Progenitor cell of endocrine pancreas (in vitro differentiated cells): ENCODE results near the gene POLR2L. TPM values are rescaled to one million over a fixed set of nuclear protein-coding genes. Genes with fewer than 3 reads are reported as not detected.

Experiments
- DNase-seq: peaks from one replicate; pipeline ENCODE4 v3.0.0; 2021; ENCODE audit warnings: low spot score; ENCODE audit not compliant: unreplicated experiment
- H3K27ac Mint-ChIP-seq: 2 replicates; pipeline ENCODE4 v1.8.0; 2021; ENCODE audit warnings: mild to moderate bottlenecking, moderate library complexity, mixed read lengths
- H3K27me3 Mint-ChIP-seq: 2 replicates; pipeline ENCODE4 v1.8.0; 2021; ENCODE audit warnings: mixed read lengths
- H3K36me3 Mint-ChIP-seq: 2 replicates; pipeline ENCODE4 v1.8.0; 2022; ENCODE audit warnings: mixed read lengths; ENCODE audit not compliant: insufficient read depth
- H3K4me1 Mint-ChIP-seq: 2 replicates; pipeline ENCODE4 v1.8.0; 2021; ENCODE audit warnings: low read depth, mixed read lengths
- H3K4me3 Mint-ChIP-seq: 2 replicates; pipeline ENCODE4 v1.8.0; 2021; ENCODE audit warnings: low read depth, mild to moderate bottlenecking, moderate library complexity, mixed read lengths
- H3K9me3 Mint-ChIP-seq: 2 replicates; pipeline ENCODE4 v1.8.0; 2021; ENCODE audit warnings: low read depth, mixed read lengths
- total RNA-seq: library from RNA; stranded (reverse); gene quantifications from 2 replicates; pipeline ENCODE4 v1.2.1, GENCODE V29; 2021
- TF ChIP-seq, protein P1 (sequence below): fragments of 200-600 bp; sonication (generic); IDR thresholded peaks from one replicate; pipeline ENCODE4 v1.5.0; 2021; ENCODE audit warnings: antibody characterized with exemption, mild to moderate bottlenecking; ENCODE audit not compliant: unreplicated experiment

POLR2L gene
- total RNA-seq, 1 donor from 2014 or later: 97.9 TPM

DNA sequence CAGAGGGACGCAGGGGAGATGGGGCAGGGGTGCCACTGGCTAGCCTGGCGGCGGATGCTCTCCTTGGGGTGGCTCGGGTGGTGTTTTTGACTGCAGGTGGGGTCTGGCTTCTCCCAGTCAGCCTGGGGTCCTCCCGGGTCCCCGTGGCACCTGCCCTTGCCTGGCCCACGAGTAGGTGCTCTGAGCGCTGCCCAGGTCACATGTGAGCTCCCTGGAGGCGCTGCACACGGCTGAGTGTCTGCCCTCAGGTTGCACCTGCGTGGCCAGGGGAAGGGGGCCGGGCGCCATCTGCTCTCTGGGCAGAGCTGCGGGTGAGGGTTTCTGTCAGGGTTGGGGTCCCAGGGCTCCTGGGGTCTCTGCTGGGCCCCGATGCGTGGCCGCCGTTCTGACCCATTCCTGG is 5.5 kb upstream of the POLR2L start:
- Mint-ChIP-seq H3K9me3 (no peaks in the 10 kb centered on the region), H3K36me3 (no peaks in the 10 kb centered on the region), H3K27me3 (peaks cover 11% of the 10 kb centered on the region), H3K27ac (no peak overlapping the region), H3K4me3 (no peak overlapping the region), H3K4me1 (peaks cover 10% of the 10 kb centered on the region)
- DNase-seq: no peak
- TF ChIP-seq, protein P1, sequence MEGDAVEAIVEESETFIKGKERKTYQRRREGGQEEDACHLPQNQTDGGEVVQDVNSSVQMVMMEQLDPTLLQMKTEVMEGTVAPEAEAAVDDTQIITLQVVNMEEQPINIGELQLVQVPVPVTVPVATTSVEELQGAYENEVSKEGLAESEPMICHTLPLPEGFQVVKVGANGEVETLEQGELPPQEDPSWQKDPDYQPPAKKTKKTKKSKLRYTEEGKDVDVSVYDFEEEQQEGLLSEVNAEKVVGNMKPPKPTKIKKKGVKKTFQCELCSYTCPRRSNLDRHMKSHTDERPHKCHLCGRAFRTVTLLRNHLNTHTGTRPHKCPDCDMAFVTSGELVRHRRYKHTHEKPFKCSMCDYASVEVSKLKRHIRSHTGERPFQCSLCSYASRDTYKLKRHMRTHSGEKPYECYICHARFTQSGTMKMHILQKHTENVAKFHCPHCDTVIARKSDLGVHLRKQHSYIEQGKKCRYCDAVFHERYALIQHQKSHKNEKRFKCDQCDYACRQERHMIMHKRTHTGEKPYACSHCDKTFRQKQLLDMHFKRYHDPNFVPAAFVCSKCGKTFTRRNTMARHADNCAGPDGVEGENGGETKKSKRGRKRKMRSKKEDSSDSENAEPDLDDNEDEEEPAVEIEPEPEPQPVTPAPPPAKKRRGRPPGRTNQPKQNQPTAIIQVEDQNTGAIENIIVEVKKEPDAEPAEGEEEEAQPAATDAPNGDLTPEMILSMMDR: no peak

DNA sequence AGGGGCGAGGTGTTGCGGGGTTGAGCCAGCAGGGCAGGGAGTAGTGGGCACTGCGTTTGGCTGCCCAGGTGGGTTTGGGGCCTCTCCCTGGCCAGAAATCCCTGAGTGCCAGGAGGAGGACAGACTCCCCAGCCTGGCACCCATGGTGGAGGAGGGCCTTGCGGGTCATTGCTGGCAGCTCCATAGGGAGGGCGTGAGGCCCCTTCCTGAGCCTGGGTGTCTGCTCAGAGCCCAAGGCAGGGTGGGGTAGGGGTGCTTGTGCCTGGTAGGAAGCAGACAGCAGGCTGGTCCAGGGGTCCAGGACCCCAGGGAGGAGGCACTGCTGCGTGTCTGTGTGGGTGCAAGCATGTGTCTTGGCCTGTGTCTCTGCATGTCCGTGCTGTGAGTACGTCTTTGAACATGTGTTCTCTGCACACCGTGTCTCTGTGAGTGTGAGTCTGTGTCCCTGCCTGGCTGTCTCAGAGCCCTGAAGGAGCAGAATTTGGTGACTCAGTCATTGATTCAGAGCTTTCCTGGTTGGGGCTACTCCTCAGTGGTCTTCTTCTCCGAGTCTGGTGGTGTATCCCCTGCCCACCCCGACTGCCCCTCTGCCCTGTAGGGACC is 4.3 kb upstream of the POLR2L start:
- Mint-ChIP-seq H3K27ac (no peak overlapping the region), H3K4me1 (peaks cover 10% of the 10 kb centered on the region), H3K9me3 (no peaks in the 10 kb centered on the region), H3K36me3 (no peaks in the 10 kb centered on the region), H3K27me3 (peaks cover 8% of the 10 kb centered on the region), H3K4me3 (no peak overlapping the region)
- DNase-seq: no peak
- TF ChIP-seq, protein P1: no peak

DNA sequence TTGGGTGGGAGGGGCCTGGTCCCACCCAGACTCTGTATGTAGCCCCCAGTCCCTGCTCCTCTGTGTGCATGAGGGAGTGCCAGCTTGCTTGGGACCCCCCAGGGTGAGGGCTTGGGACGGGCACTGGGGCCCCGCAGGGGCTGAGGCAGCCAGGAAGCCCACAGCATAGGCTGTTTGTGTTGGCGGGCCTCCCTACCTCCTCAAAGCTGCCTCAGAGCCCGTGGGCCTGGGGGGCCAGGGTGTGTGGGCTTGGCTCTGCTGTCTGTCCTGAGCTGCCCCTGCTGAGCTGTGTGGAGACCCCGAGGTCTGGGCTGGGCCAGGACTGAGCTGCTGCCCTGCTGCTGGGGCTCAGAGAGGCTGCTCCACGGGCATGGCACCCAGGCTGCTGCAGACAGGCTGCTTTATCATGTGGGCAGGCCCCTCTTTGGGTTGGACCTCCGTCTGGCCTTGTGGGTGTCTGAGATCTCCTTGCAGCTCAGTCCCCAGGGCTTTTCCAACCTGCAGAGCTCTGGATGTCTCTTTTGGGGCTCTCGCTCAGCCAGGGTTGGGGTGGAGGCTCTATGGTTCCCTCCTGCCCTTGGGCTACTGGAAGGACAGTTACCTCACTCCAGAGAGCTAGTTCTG is 3.7 kb upstream of the POLR2L start:
- no peak overlapping the region for H3K4me3 Mint-ChIP-seq

DNA sequence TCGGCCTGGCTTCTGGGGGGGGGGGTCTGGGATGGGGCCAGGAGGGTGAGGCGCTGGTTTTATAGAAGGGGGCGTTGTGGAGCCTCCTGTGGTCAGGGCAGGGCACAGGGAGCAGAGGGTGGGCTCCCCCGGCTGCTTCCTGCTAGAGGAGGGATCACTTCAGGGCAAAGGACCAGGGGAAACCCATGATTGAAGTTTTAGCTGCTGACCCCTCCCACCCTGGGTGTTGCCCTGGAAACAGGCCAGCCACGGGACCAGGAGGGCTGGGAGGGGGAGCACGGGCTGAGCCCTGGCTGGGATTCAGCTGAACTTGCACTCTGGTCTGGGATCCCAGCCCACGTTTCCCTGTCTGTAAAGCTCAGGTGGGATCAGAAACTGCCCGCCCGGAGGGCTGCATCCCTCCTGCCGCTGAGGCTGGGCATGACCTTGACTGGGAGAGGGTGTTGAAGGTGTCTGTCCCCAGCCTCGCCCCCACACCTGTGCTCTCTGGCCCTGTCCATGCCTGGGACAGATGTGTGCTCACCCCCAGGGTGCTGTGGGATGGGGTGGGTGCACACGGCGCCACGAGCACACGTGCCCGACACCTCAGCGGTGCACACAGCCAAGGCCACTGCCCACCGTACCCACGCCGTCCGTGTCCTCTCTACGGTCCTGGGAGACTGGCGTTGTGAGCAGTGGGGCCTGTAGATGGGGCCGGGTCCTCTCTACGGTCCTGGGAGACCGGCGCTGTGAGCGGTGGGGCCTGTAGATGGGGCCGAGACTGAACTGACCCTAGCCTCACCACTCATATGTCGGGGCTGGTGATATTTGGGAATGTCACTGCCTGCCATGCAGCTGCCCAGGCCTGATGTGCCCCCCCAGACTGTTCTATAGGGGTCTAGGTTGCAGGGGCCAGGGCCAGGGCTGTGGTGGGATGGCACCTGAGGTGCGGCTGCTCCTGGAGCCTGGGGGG is 2.6 kb upstream of the POLR2L start:
- Mint-ChIP-seq H3K36me3 (no peaks in the 10 kb centered on the region), H3K9me3 (no peaks in the 10 kb centered on the region), H3K4me3 (peak overlapping the region; percentile 35), H3K4me1 (peaks cover 15% of the 10 kb centered on the region), H3K27ac (no peak overlapping the region), H3K27me3 (peaks cover 3% of the 10 kb centered on the region)
- DNase-seq: no peak
- TF ChIP-seq, protein P1: peak; percentile 25

More for the DNA sequence above, 3.7 kb upstream of the POLR2L start:
- peaks cover 5% of the 10 kb centered on the region for H3K27me3 Mint-ChIP-seq
- no peaks in the 10 kb centered on the region for H3K36me3 Mint-ChIP-seq
- no peak overlapping the region for H3K27ac Mint-ChIP-seq
- H3K4me1 Mint-ChIP-seq: peaks cover 14% of the 10 kb centered on the region
- TF ChIP-seq, protein P1: no peak
- no peaks in the 10 kb centered on the region for H3K9me3 Mint-ChIP-seq
- DNase-seq: no peak
